Measurements from ENCODE around the gene OCRL.

The OCRL gene

GRCh38 chrX:129540068-129540653, at the start of gene OCRL:
OCRL (plus strand) TSS chrX:129540259; CDS start chrX:129540440, 181 bp downstream.
- TF ChIP-seq, protein P1, sequence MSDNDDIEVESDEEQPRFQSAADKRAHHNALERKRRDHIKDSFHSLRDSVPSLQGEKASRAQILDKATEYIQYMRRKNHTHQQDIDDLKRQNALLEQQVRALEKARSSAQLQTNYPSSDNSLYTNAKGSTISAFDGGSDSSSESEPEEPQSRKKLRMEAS (IDR thresholded peaks at IDR 0.05): no peak
- TF ChIP-seq TAF1 (IDR thresholded peaks at IDR 0.05; ENCODE audit: low read depth): peak; percentile 40
- TF ChIP-seq TEAD4 (IDR thresholded peaks at IDR 0.05): no peak
- TF ChIP-seq FOXM1 (IDR thresholded peaks at IDR 0.05; ENCODE audit: borderline replicate concordance, low read depth): no peak

- TF ChIP-seq NFIC (IDR thresholded peaks at IDR 0.05) (no peak), YY1 (IDR thresholded peaks at IDR 0.05; ENCODE audit: low read depth) (no peak), TEAD4 (IDR thresholded peaks at IDR 0.05) (no peak), EGR1 (IDR thresholded peaks at IDR 0.05) (no peak), EP300 (IDR thresholded peaks at IDR 0.05; ENCODE audit: borderline replicate concordance) (no peak), CREB1 (IDR thresholded peaks at IDR 0.05; ENCODE audit: low read depth) (no peak)
Observed at GRCh38 chrX:129490330-129490729, 49.7 kb upstream of the OCRL start.

DNA sequence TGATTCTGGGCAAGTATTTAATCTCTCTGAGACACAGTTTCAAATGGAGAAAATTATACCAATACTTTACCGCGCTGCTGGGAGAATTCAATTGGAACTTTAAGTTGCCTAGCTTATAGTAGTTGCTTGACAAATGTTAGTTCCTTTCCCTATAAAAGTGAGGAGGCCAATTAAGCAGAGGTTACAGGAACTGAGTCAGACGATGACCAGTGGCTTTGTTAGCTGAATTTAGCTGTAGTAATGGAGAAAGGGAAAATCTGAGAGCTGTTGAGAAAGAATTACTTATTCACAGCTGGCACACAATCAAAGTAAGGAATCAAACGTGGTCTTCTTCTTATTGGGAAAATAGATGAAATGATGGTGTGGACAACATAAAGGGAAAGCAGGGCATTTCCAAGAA, 46.4 kb upstream of the OCRL start:
- TF ChIP-seq RAD21 (IDR thresholded peaks at IDR 0.05; ENCODE audit: low read depth) (no peak), ZBTB7A (IDR thresholded peaks at IDR 0.05; ENCODE audit: low read depth) (no peak), YY1 (IDR thresholded peaks at IDR 0.05; ENCODE audit: low read depth) (no peak), NFIC (IDR thresholded peaks at IDR 0.05) (no peak), CREB1 (IDR thresholded peaks at IDR 0.05; ENCODE audit: low read depth) (no peak), TAF1 (IDR thresholded peaks at IDR 0.05; ENCODE audit: low read depth) (no peak), EP300 (IDR thresholded peaks at IDR 0.05; ENCODE audit: borderline replicate concordance) (no peak), TCF12 (IDR thresholded peaks at IDR 0.05; ENCODE audit: low read depth) (no peak), FOXM1 (IDR thresholded peaks at IDR 0.05; ENCODE audit: borderline replicate concordance, low read depth) (no peak), TEAD4 (IDR thresholded peaks at IDR 0.05) (no peak), EGR1 (IDR thresholded peaks at IDR 0.05) (no peak), CEBPB (IDR thresholded peaks at IDR 0.05) (no peak)
- TF ChIP-seq, protein P1 (IDR thresholded peaks at IDR 0.05): no peak
- TF ChIP-seq, protein P2, sequence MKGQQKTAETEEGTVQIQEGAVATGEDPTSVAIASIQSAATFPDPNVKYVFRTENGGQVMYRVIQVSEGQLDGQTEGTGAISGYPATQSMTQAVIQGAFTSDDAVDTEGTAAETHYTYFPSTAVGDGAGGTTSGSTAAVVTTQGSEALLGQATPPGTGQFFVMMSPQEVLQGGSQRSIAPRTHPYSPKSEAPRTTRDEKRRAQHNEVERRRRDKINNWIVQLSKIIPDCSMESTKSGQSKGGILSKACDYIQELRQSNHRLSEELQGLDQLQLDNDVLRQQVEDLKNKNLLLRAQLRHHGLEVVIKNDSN (IDR thresholded peaks at IDR 0.05): no peak
- TF ChIP-seq, protein P3, sequence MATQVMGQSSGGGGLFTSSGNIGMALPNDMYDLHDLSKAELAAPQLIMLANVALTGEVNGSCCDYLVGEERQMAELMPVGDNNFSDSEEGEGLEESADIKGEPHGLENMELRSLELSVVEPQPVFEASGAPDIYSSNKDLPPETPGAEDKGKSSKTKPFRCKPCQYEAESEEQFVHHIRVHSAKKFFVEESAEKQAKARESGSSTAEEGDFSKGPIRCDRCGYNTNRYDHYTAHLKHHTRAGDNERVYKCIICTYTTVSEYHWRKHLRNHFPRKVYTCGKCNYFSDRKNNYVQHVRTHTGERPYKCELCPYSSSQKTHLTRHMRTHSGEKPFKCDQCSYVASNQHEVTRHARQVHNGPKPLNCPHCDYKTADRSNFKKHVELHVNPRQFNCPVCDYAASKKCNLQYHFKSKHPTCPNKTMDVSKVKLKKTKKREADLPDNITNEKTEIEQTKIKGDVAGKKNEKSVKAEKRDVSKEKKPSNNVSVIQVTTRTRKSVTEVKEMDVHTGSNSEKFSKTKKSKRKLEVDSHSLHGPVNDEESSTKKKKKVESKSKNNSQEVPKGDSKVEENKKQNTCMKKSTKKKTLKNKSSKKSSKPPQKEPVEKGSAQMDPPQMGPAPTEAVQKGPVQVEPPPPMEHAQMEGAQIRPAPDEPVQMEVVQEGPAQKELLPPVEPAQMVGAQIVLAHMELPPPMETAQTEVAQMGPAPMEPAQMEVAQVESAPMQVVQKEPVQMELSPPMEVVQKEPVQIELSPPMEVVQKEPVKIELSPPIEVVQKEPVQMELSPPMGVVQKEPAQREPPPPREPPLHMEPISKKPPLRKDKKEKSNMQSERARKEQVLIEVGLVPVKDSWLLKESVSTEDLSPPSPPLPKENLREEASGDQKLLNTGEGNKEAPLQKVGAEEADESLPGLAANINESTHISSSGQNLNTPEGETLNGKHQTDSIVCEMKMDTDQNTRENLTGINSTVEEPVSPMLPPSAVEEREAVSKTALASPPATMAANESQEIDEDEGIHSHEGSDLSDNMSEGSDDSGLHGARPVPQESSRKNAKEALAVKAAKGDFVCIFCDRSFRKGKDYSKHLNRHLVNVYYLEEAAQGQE (IDR thresholded peaks at IDR 0.05; ENCODE audit: low read depth): no peak

DNA sequence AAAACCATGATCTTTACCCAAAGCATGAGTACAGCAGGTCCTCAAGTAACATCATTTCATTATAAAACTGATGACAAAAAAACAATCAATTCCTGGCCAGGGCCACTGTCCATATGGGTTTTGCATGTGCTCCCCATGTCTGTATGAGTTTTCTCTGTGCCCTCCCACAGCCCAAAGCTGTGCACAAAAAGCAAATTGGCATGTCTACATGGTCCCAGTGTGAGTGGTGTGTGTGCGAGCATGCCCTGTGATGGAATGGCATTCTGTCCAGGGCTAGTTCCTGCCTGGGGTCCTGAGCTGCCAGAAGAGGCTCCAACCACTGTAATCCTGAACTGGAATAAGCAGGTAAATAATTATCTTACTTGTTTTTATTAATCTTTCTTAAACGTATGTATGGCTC, 45.2 kb upstream of the OCRL start:
- TF ChIP-seq TCF12 (IDR thresholded peaks at IDR 0.05; ENCODE audit: low read depth) (no peak), CREB1 (IDR thresholded peaks at IDR 0.05; ENCODE audit: low read depth) (no peak), YY1 (IDR thresholded peaks at IDR 0.05; ENCODE audit: low read depth) (no peak), FOXM1 (IDR thresholded peaks at IDR 0.05; ENCODE audit: borderline replicate concordance, low read depth) (no peak), EGR1 (IDR thresholded peaks at IDR 0.05) (no peak)

GRCh38 chrX:129495900-129496299, 44.2 kb upstream of the OCRL start:
- TF ChIP-seq, protein P1 (IDR thresholded peaks at IDR 0.05): no peak
- TF ChIP-seq TAF1 (IDR thresholded peaks at IDR 0.05; ENCODE audit: low read depth): no peak

DNA sequence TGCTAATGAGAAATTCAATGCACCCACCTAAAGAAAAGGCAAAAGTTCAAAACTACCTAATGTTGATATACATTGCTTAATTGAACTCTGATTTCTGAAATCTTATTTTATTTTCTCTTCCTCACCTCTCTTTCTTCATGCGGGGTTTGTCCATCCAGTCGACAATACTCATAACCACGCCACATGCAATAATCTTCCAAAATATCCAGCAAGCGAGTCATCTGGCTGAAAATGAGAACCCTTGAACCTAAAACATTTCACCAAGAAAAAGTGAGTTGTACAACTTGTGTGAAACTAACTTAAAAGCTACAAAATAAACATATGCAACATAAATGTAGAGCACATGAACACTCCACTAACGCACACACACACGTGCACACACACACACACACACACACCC, 43.4 kb upstream of the OCRL start:
- no peak for TF ChIP-seq TEAD4 (IDR thresholded peaks at IDR 0.05)

DNA sequence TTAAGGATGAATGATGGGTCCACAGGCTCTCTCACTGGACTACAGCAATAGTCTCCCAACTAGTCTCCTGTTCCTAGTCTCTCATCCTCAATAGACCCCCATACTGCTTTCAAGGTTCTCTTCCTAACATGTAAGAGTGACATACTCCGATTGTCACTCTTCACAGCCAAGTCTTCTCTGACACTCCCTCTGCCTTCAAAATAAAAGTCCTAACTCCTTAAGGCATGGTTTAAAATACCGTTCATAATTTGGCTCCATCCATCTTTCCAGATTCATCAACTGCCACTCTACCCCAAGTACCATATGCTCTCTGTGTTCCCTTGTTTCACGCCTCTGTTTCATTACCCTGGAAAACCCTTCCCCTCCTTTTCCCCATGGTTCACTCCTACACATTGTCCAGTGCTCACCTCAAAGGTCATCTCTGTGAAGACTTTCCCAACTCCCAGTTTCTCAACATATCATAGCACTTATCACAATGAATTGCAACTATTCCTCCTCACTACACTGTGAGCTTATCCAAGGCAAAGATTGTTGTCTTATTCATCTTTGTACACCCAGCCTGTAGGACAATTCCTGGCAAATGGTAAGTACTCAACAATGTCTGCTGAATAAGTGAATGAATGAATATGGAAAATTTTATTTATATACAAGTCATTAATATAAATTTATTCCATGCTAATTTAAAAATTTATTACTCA, 42.8 kb upstream of the OCRL start:
- no peak for TF ChIP-seq NFIC (IDR thresholded peaks at IDR 0.05)
- TF ChIP-seq, protein P1 (IDR thresholded peaks at IDR 0.05): no peak
- TF ChIP-seq TAF1 (IDR thresholded peaks at IDR 0.05; ENCODE audit: low read depth): no peak
- no peak for TF ChIP-seq EP300 (IDR thresholded peaks at IDR 0.05; ENCODE audit: borderline replicate concordance)
- TF ChIP-seq EGR1 (IDR thresholded peaks at IDR 0.05): no peak
- TF ChIP-seq, protein P2 (IDR thresholded peaks at IDR 0.05): no peak
- TF ChIP-seq FOXM1 (IDR thresholded peaks at IDR 0.05; ENCODE audit: borderline replicate concordance, low read depth): no peak
- TF ChIP-seq TCF12 (IDR thresholded peaks at IDR 0.05; ENCODE audit: low read depth): no peak
- no peak for TF ChIP-seq TEAD4 (IDR thresholded peaks at IDR 0.05)
- no peak for TF ChIP-seq CREB1 (IDR thresholded peaks at IDR 0.05; ENCODE audit: low read depth)
- no peak for TF ChIP-seq ZBTB7A (IDR thresholded peaks at IDR 0.05; ENCODE audit: low read depth)
- TF ChIP-seq YY1 (IDR thresholded peaks at IDR 0.05; ENCODE audit: low read depth): no peak
- TF ChIP-seq CEBPB (IDR thresholded peaks at IDR 0.05): no peak
- no peak for TF ChIP-seq RAD21 (IDR thresholded peaks at IDR 0.05; ENCODE audit: low read depth)
- TF ChIP-seq, protein P3 (IDR thresholded peaks at IDR 0.05; ENCODE audit: low read depth): no peak
